Measurements from ENCODE around the gene NTN5.

GRCh38 chr19:48714759-48715675 is 42.2 kb upstream of the NTN5 start:
- TF ChIP-seq POLR2AphosphoS5 (IDR thresholded peaks at IDR 0.05; ENCODE audit: low read depth, low read length) = no peak
- no peak for TF ChIP-seq SIN3A (IDR thresholded peaks at IDR 0.05; ENCODE audit: borderline replicate concordance, insufficient read depth, low read length)
- TF ChIP-seq TAF1 (IDR thresholded peaks at IDR 0.05; ENCODE audit: borderline replicate concordance, insufficient read depth, low read length) = no peak
- TF ChIP-seq REST (IDR thresholded peaks at IDR 0.05; ENCODE audit: insufficient read depth in 1 of 2, low read depth in 2 of 2, low read length in 2 of 2) = no peak
- TF ChIP-seq FOXP2 (optimal IDR thresholded peaks at IDR 0.05; ENCODE audit: borderline replicate concordance, extremely low read depth, extremely low read length, insufficient read depth) = no peak
